ENCODE measurements around the gene TLE4.

TLE4 gene

GRCh38 chr9:79681576-79681975 is 109.8 kb downstream of the TLE4 start:
- H3K36me3 ChIP-seq (ENCODE audit: control insufficient read depth, insufficient read depth, low read length): no peaks in the 10 kb centered on the region
- H3K4me1 ChIP-seq: no peaks in the 10 kb centered on the region
- no peaks in the 10 kb centered on the region for H3K9me3 ChIP-seq (ENCODE audit: control insufficient read depth, low read length)
- no peak overlapping the region for H3K4me3 ChIP-seq (ENCODE audit: low read depth, low read length)
- no peak overlapping the region for H3K9ac ChIP-seq
- H3K27ac ChIP-seq: no peak overlapping the region
- H3K4me2 ChIP-seq (ENCODE audit: low read length): no peak overlapping the region
- TF ChIP-seq, protein P1, sequence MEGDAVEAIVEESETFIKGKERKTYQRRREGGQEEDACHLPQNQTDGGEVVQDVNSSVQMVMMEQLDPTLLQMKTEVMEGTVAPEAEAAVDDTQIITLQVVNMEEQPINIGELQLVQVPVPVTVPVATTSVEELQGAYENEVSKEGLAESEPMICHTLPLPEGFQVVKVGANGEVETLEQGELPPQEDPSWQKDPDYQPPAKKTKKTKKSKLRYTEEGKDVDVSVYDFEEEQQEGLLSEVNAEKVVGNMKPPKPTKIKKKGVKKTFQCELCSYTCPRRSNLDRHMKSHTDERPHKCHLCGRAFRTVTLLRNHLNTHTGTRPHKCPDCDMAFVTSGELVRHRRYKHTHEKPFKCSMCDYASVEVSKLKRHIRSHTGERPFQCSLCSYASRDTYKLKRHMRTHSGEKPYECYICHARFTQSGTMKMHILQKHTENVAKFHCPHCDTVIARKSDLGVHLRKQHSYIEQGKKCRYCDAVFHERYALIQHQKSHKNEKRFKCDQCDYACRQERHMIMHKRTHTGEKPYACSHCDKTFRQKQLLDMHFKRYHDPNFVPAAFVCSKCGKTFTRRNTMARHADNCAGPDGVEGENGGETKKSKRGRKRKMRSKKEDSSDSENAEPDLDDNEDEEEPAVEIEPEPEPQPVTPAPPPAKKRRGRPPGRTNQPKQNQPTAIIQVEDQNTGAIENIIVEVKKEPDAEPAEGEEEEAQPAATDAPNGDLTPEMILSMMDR (IDR thresholded peaks at IDR 0.05): no peak
- no peaks in the 10 kb centered on the region for H3K79me2 ChIP-seq
- no peak overlapping the region for H2AFZ ChIP-seq
- H3K27me3 ChIP-seq (ENCODE audit: control insufficient read depth, insufficient read depth, low read length): no peaks in the 10 kb centered on the region

- Histone ChIP-seq H3K4me3 (ENCODE audit: low read depth, low read length) (no peak overlapping the region), H3K79me2 (no peaks in the 10 kb centered on the region), H3K27me3 (ENCODE audit: control insufficient read depth, insufficient read depth, low read length) (no peaks in the 10 kb centered on the region), H3K9me3 (ENCODE audit: control insufficient read depth, low read length) (no peaks in the 10 kb centered on the region), H3K27ac (no peak overlapping the region), H3K36me3 (ENCODE audit: control insufficient read depth, insufficient read depth, low read length) (no peaks in the 10 kb centered on the region), H3K4me1 (no peaks in the 10 kb centered on the region), H2AFZ (no peak overlapping the region), H3K4me2 (ENCODE audit: low read length) (no peak overlapping the region), H3K9ac (no peak overlapping the region)
- TF ChIP-seq, protein P1 (IDR thresholded peaks at IDR 0.05): no peak
Measured at GRCh38 chr9:79682076-79682736, 110.4 kb downstream of the TLE4 start.

- Histone ChIP-seq H3K27me3 (ENCODE audit: control insufficient read depth, insufficient read depth, low read length) (no peaks in the 10 kb centered on the region), H3K9ac (no peak overlapping the region), H3K79me2 (no peaks in the 10 kb centered on the region), H3K36me3 (ENCODE audit: control insufficient read depth, insufficient read depth, low read length) (no peaks in the 10 kb centered on the region), H3K4me2 (ENCODE audit: low read length) (no peak overlapping the region), H3K9me3 (ENCODE audit: control insufficient read depth, low read length) (no peaks in the 10 kb centered on the region), H3K27ac (no peak overlapping the region), H3K4me1 (no peaks in the 10 kb centered on the region), H2AFZ (no peak overlapping the region), H3K4me3 (ENCODE audit: low read depth, low read length) (no peak overlapping the region)
- TF ChIP-seq, protein P1 (IDR thresholded peaks at IDR 0.05): no peak
Measured at GRCh38 chr9:79684059-79684458, 112.3 kb downstream of the TLE4 start.

- no peaks in the 10 kb centered on the region for H3K27me3 ChIP-seq (ENCODE audit: control insufficient read depth, insufficient read depth, low read length)
- H3K9me3 ChIP-seq (ENCODE audit: control insufficient read depth, low read length): no peaks in the 10 kb centered on the region
- no peaks in the 10 kb centered on the region for H3K4me1 ChIP-seq
- no peak overlapping the region for H3K4me3 ChIP-seq (ENCODE audit: low read depth, low read length)
- H3K9ac ChIP-seq: no peak overlapping the region
- no peaks in the 10 kb centered on the region for H3K36me3 ChIP-seq (ENCODE audit: control insufficient read depth, insufficient read depth, low read length)
- no peaks in the 10 kb centered on the region for H3K79me2 ChIP-seq
- TF ChIP-seq, protein P1 (IDR thresholded peaks at IDR 0.05): no peak
- no peak overlapping the region for H2AFZ ChIP-seq
- no peak overlapping the region for H3K4me2 ChIP-seq (ENCODE audit: low read length)
- no peak overlapping the region for H3K27ac ChIP-seq
Measured at GRCh38 chr9:79684711-79685575, 113.2 kb downstream of the TLE4 start.
